HepG2 (cell line): ENCODE results near the gene UGP2. TPM values are rescaled to one million over a fixed set of nuclear protein-coding genes. Genes with fewer than 3 reads are reported as not detected.

Experiments used
- ATAC-seq: fragments of 200-7000 bp; cut with Tn5 transposase; 3 replicates; pipeline ENCODE4 v1.9.1; 2020; ENCODE audit warnings: mild to moderate bottlenecking, moderate library complexity
- BruUV-seq: library from RNA; stranded (reverse); fragments of 400-500 nt; replicated peaks from 2 replicates; lab custom pipeline; 2021; lab: Mats Ljungman, UMichigan
- CTCF ChIA-PET: fragments of 300-600 bp; formaldehyde crosslinking; extraction: SDS; loops from one replicate; lab custom pipeline; 2021; ENCODE audit warnings: low total read pairs, inconsistent platforms, low intra/inter-chr PET ratio; lab: Yijun Ruan, JAX
- POLR2A ChIA-PET: fragments of 350-600 bp; sonication (Branson Sonifier 250); formaldehyde crosslinking; loops from one replicate; lab custom pipeline; 2020; ENCODE audit warnings: antibody characterized with exemption, inconsistent platforms; lab: Yijun Ruan, JAX
- DNase-seq: peaks from one replicate; pipeline ENCODE4 v3.0.0-alpha.2; 2015; ENCODE audit warnings: low spot score
- FAIRE-seq: peaks from 3 replicates; lab custom pipeline; 2011; peaks lifted over from hg19 to GRCh38; lab: Jason Lieb, UNC
- H2AFZ ChIP-seq: one replicate; pipeline ENCODE4 v1.6.1; 2011; ENCODE audit warnings: low read length, inconsistent platforms
- H3K27ac ChIP-seq: fragments of 300-600 bp; 3 replicates; pipeline ENCODE4 v1.8.0; 2011; ENCODE audit warnings: mixed run types, mild to moderate bottlenecking, mixed read lengths, low read length, inconsistent platforms; ENCODE audit not compliant: insufficient read depth; ENCODE audit errors: extremely low read length
- H3K27me3 ChIP-seq, 2 experiments: fragments of 200-600 bp in 1 of 2; 2 replicates in 1 of 2; 3 replicates in 1 of 2; pipeline versions ENCODE4 v1.6.0 to v1.8.0; 2011; ENCODE audit warnings: low read length in 2 of 2, mild to moderate bottlenecking in 2 of 2, moderate library complexity in 2 of 2, inconsistent platforms in 1 of 2; ENCODE audit not compliant: insufficient read depth in 2 of 2, control insufficient read depth in 1 of 2
- H3K36me3 ChIP-seq, 2 experiments: fragments of 200-600 bp in 1 of 2; replicated peaks in 1 of 2; 2 replicates in 1 of 2; 3 replicates in 1 of 2; pipeline versions ENCODE4 v1.5.1 to v1.8.0; 2011; ENCODE audit warnings: low read length in 2 of 2, inconsistent platforms in 1 of 2; ENCODE audit not compliant: insufficient read depth in 2 of 2, control insufficient read depth in 1 of 2
- H3K4me1 ChIP-seq: 2 replicates; pipeline ENCODE4 v1.5.1; 2012; ENCODE audit warnings: low read length, inconsistent platforms; ENCODE audit not compliant: insufficient read depth
- H3K4me2 ChIP-seq: 2 replicates; pipeline ENCODE4 v1.6.0; 2011; ENCODE audit warnings: low read depth, low read length, inconsistent platforms
- H3K4me3 ChIP-seq, 3 experiments: fragments of 200-600 bp in 1 of 3; sonication (generic), shearing (Covaris generic) in 1 of 3; replicated peaks in 1 of 3; 2 replicates each; pipeline ENCODE4 v1.5.1; 2011 to 2016; ENCODE audit warnings: low read length in 3 of 3, inconsistent platforms in 2 of 3, low read depth in 2 of 3, mild to moderate bottlenecking in 2 of 3, control low read depth in 1 of 3, mixed read lengths in 1 of 3; ENCODE audit not compliant: insufficient read depth in 1 of 3
- H3K79me2 ChIP-seq: one replicate; pipeline ENCODE4 v1.6.1; 2011; ENCODE audit warnings: low read length, inconsistent platforms; ENCODE audit not compliant: insufficient read depth
- H3K9ac ChIP-seq: 2 replicates; pipeline ENCODE4 v1.6.0; 2011; ENCODE audit warnings: mild to moderate bottlenecking, low read depth, low read length, inconsistent platforms; ENCODE audit not compliant: insufficient read depth
- H3K9me3 ChIP-seq: 2 replicates; pipeline ENCODE4 v1.5.1; 2012; ENCODE audit warnings: mild to moderate bottlenecking, low read length
- H4K20me1 ChIP-seq: 2 replicates; pipeline ENCODE4 v1.6.0; 2011; ENCODE audit warnings: inconsistent platforms, mild to moderate bottlenecking, low read length, moderate library complexity; ENCODE audit not compliant: insufficient read depth
- CBFB ChIP-seq: sonication (generic); formaldehyde crosslinking; IDR thresholded peaks from 2 replicates; pipeline ENCODE4 v1.4.0; 2020; ENCODE audit warnings: missing genetic modification reagents
- IKZF1 ChIP-seq: fragments of 450-650 bp; IDR thresholded peaks from 2 replicates; pipeline ENCODE4 v1.7.1; 2016
- KDM2A ChIP-seq: sonication (generic); formaldehyde crosslinking; IDR thresholded peaks from 2 replicates; pipeline ENCODE4 v1.4.0; 2020; ENCODE audit warnings: low read depth, missing genetic modification reagents, borderline replicate concordance
- MXI1 ChIP-seq: IDR thresholded peaks from 3 replicates; pipeline ENCODE4 v1.6.1; 2012; ENCODE audit warnings: low read depth, low read length, inconsistent platforms, borderline replicate concordance
- NAIF1 ChIP-seq: sonication (generic); formaldehyde crosslinking; IDR thresholded peaks from 2 replicates; pipeline ENCODE4 v1.5.0; 2020; ENCODE audit warnings: mild to moderate bottlenecking, missing genetic modification reagents, borderline replicate concordance
- NR2F6 ChIP-seq, 2 experiments: IDR thresholded peaks; 2 replicates each; pipeline ENCODE4 v1.6.1; 2016; ENCODE audit warnings: antibody characterized with exemption in 1 of 2, mild to moderate bottlenecking in 1 of 2
- SMAD3 ChIP-seq: sonication (generic); formaldehyde crosslinking; IDR thresholded peaks from 2 replicates; pipeline ENCODE4 v1.4.0; 2020; ENCODE audit warnings: missing genetic modification reagents
- SP140L ChIP-seq: sonication (generic); formaldehyde crosslinking; IDR thresholded peaks from 2 replicates; pipeline ENCODE4 v1.4.0; 2020; ENCODE audit warnings: missing genetic modification reagents, borderline replicate concordance
- SSRP1 ChIP-seq: IDR thresholded peaks from 2 replicates; pipeline ENCODE4 v1.6.1; 2016; ENCODE audit warnings: control low read depth
- WGBS: methylation state at CpG from one replicate; pipeline ENCODE4 v1.1.6; 2017; ENCODE audit warnings: low lambda C conversion rate; 5-methylcytosine and 5-hydroxymethylcytosine counted together
- in situ Hi-C: cut with HindIII; loops from 2 replicates; pipeline ENCODE4 v1.10.0; 2017; ENCODE audit warnings: low pct_unique_long_range_greater_than_20kb; ENCODE audit not compliant: extremely low pct_ligation_motif_present
- intact Hi-C: fragments of 100-400 bp; cut with micrococcal nuclease; formaldehyde crosslinking; loops from one replicate; pipeline ENCODE4 v1.10.0; 2022; ENCODE audit not compliant: unreplicated experiment
- polyA plus RNA-seq, 8 experiments: library from polyadenylated mRNA; depleted of rRNA in 3 of 8; stranded (reverse) in 7 of 8; unstranded in 1 of 8; fragments of >200 nt; fragmentation: Illumina TruSeq in 4 of 8; extraction: Trizol in 4 of 8; gene quantifications; 2 replicates each; pipeline versions ENCODE4 v1.2.1 to v1.2.3, GENCODE V29; 2011 to 2016; ENCODE audit warnings: low read depth in 4 of 8, missing spikeins in 1 of 8, mixed read lengths in 1 of 8; ENCODE audit not compliant: insufficient read depth in 1 of 8
- total RNA-seq, 5 experiments: library from RNA; depleted of rRNA; stranded (reverse); fragments of >200 nt; fragmentation: Illumina TruSeq; extraction: Trizol; gene quantifications; 2 replicates each; pipeline ENCODE4 v1.2.3, GENCODE V29; 2016; ENCODE audit warnings: low read depth in 1 of 5
- TF ChIP-seq, protein P1 (sequence below): sonication (generic); formaldehyde crosslinking; IDR thresholded peaks from 2 replicates; pipeline ENCODE4 v1.4.0; 2020; ENCODE audit warnings: missing genetic modification reagents
- TF ChIP-seq, protein P2 (sequence below): sonication (generic); formaldehyde crosslinking; IDR thresholded peaks from 2 replicates; pipeline ENCODE4 v1.8.0; 2022; ENCODE audit warnings: low read depth, missing genetic modification reagents
- TF ChIP-seq, protein P3 (sequence below): sonication (generic); formaldehyde crosslinking; IDR thresholded peaks from 2 replicates; pipeline ENCODE4 v1.5.0; 2020; ENCODE audit warnings: mild to moderate bottlenecking, missing genetic modification reagents, moderate library complexity

The UGP2 gene
- total and polyA plus RNA-seq, 2 of the 13 experiments (the other 11 are each of a cell fraction or from before 2014, with no cell fraction given) = 96.0 to 134 TPM

DNA sequence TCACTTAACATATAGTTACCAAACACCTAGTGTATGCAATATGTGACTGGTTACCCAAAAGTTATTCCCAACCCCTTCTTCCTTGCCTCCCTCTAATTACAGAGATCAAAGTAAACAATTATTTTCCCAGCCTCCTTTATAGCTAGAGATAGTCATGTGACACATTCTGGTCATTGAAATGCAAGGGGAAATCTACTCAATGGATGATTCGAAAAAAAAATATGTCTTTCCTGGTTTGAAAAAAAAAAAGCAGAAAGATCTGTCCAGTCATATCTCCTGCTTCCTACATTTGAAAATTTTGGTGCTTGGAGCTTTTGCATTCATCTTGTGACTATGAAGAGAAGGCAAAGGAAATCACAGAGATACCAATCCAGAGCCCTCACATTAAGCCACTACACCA is 27.6 kb upstream of the UGP2 start (continued):
- TF ChIP-seq, protein P1, sequence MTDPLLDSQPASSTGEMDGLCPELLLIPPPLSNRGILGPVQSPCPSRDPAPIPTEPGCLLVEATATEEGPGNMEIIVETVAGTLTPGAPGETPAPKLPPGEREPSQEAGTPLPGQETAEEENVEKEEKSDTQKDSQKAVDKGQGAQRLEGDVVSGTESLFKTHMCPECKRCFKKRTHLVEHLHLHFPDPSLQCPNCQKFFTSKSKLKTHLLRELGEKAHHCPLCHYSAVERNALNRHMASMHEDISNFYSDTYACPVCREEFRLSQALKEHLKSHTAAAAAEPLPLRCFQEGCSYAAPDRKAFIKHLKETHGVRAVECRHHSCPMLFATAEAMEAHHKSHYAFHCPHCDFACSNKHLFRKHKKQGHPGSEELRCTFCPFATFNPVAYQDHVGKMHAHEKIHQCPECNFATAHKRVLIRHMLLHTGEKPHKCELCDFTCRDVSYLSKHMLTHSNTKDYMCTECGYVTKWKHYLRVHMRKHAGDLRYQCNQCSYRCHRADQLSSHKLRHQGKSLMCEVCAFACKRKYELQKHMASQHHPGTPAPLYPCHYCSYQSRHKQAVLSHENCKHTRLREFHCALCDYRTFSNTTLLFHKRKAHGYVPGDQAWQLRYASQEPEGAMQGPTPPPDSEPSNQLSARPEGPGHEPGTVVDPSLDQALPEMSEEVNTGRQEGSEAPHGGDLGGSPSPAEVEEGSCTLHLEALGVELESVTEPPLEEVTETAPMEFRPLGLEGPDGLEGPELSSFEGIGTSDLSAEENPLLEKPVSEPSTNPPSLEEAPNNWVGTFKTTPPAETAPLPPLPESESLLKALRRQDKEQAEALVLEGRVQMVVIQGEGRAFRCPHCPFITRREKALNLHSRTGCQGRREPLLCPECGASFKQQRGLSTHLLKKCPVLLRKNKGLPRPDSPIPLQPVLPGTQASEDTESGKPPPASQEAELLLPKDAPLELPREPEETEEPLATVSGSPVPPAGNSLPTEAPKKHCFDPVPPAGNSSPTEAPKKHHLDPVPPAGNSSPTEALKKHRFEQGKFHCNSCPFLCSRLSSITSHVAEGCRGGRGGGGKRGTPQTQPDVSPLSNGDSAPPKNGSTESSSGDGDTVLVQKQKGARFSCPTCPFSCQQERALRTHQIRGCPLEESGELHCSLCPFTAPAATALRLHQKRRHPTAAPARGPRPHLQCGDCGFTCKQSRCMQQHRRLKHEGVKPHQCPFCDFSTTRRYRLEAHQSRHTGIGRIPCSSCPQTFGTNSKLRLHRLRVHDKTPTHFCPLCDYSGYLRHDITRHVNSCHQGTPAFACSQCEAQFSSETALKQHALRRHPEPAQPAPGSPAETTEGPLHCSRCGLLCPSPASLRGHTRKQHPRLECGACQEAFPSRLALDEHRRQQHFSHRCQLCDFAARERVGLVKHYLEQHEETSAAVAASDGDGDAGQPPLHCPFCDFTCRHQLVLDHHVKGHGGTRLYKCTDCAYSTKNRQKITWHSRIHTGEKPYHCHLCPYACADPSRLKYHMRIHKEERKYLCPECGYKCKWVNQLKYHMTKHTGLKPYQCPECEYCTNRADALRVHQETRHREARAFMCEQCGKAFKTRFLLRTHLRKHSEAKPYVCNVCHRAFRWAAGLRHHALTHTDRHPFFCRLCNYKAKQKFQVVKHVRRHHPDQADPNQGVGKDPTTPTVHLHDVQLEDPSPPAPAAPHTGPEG (CRISPR knock-in tag) = no peak

DNA sequence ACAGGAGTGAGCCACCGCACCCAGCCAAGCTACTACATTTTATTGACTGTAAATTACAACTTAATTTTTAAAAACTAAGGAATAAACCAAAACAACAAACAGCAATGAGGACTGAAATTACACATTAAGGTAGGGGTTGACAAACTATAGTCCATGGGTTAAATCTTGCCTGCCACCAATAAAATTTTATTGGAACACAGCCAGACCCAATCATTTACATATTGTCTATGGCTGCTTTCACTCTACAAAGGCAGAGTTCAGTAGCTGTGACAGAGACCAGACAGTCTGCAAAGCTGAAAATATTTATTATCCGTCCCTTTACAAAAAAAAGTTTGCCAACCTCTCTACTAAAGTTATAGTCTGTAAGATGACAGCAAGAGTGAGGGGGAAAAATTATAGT is 24.3 kb upstream of the UGP2 start:
- ChIA-PET CTCF (no interaction called here), POLR2A (no interaction called here)
- Histone ChIP-seq H3K9ac (no peak overlapping the region), H3K4me3 (no peak overlapping the region), H3K36me3 (no peaks in the 10 kb centered on the region), H3K4me2 (no peak overlapping the region), H3K27me3 (no peaks in the 10 kb centered on the region), H3K27ac (no peak overlapping the region), H3K4me1 (peaks cover 44% of the 10 kb centered on the region), H2AFZ (no peak overlapping the region), H3K9me3 (no peaks in the 10 kb centered on the region), H4K20me1 (no peaks in the 10 kb centered on the region)
- intact Hi-C loops (no loop called here), in situ Hi-C loops (no loop called here)
- BruUV-seq = no TSS peak
- DNase-seq (no peak), ATAC-seq (no peak), FAIRE-seq (no peak)
- 70% methylated on average over 2 of the region's 2 CpGs for WGBS
- TF ChIP-seq KDM2A (CRISPR knock-in tag) (no peak), SSRP1 (CRISPR knock-in tag) (no peak), NAIF1 (CRISPR knock-in tag) (no peak), MXI1 (no peak), NR2F6 (IDR thresholded peaks at IDR 0.05) (no peak), NR2F6 (CRISPR knock-in tag; IDR thresholded peaks at IDR 0.05) (no peak), IKZF1 (no peak), CBFB (CRISPR knock-in tag) (no peak), SMAD3 (CRISPR knock-in tag) (no peak), SP140L (CRISPR knock-in tag) (no peak)
- TF ChIP-seq, protein P2, sequence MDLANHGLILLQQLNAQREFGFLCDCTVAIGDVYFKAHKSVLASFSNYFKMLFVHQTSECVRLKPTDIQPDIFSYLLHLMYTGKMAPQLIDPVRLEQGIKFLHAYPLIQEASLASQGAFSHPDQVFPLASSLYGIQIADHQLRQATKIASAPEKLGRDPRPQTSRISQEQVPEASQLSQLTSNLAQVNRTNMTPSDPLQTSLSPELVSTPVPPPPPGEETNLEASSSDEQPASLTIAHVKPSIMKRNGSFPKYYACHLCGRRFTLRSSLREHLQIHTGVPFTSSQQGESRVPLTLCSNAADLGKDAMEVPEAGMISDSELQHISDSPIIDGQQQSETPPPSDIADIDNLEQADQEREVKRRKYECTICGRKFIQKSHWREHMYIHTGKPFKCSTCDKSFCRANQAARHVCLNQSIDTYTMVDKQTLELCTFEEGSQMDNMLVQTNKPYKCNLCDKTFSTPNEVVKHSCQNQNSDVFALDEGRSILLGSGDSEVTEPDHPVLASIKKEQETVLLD (CRISPR knock-in tag) = no peak
- TF ChIP-seq, protein P3, sequence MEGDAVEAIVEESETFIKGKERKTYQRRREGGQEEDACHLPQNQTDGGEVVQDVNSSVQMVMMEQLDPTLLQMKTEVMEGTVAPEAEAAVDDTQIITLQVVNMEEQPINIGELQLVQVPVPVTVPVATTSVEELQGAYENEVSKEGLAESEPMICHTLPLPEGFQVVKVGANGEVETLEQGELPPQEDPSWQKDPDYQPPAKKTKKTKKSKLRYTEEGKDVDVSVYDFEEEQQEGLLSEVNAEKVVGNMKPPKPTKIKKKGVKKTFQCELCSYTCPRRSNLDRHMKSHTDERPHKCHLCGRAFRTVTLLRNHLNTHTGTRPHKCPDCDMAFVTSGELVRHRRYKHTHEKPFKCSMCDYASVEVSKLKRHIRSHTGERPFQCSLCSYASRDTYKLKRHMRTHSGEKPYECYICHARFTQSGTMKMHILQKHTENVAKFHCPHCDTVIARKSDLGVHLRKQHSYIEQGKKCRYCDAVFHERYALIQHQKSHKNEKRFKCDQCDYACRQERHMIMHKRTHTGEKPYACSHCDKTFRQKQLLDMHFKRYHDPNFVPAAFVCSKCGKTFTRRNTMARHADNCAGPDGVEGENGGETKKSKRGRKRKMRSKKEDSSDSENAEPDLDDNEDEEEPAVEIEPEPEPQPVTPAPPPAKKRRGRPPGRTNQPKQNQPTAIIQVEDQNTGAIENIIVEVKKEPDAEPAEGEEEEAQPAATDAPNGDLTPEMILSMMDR (CRISPR knock-in tag) = no peak
- TF ChIP-seq, all 625 proteins: peak for 0
- no peaks in the 10 kb centered on the region for H3K79me2 ChIP-seq
